HG02943 (cell line): ENCODE measurements around the gene IGF2.

Source experiments
- ATAC-seq: cut with Tn5 transposase; IDR thresholded peaks from one replicate; pipeline ENCODE4 v1.9.1; 2021; ENCODE audit warnings: mild to moderate bottlenecking, low read depth, moderate library complexity; ENCODE audit not compliant: unreplicated experiment

The IGF2 gene

DNA sequence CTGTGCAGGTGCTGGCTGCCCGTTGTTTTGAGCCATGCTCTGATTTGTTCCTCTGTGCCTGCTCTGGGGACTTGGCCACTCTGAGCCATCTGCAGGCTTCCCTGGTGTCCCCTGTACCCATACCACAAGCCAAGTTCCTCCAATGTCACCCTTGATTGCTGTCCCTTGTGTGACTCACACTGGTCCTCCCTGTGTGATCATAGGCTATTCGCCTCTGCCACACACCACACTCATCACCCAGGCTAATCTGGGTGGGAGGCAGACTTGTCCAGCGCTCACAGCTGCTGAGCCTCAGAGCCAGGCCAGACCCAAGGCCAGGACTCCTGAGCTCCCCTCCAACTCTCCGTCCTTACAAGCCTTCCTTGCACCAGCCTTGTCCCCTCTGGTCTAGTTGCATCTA lies 31.7 kb downstream of the IGF2 start:
- ATAC-seq, result no peak

DNA sequence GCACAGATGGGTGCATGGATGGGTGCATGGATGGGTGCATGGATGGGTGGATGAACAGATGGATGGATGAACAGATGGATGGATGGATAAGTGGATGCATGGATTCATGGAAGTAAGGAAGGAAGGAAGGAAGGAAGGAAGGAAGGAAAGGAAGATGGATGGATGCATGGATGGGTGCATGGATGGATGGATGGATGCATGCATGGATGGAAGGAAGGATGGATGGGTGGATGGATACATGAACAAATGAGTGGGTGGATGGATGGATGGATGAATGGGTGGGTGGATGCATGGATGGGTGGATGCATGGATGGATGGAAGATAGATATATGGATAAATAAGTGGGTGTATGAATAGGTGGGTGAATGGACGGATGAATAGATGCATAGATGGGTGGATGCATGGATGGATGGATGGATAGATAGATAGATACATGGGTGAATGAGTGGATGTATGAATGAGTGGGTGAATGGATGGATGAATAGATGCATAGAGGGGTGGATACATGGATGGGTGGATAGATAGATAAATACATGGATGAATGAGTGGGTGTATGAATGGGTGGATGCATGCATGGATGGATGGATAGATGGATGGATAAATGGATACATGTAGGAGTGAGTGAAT lies 32.5 kb downstream of the IGF2 start:
- no peak for ATAC-seq

- ATAC-seq, result no peak
Observed at GRCh38 chr11:2105511-2105910, 33.7 kb downstream of the IGF2 start.

DNA sequence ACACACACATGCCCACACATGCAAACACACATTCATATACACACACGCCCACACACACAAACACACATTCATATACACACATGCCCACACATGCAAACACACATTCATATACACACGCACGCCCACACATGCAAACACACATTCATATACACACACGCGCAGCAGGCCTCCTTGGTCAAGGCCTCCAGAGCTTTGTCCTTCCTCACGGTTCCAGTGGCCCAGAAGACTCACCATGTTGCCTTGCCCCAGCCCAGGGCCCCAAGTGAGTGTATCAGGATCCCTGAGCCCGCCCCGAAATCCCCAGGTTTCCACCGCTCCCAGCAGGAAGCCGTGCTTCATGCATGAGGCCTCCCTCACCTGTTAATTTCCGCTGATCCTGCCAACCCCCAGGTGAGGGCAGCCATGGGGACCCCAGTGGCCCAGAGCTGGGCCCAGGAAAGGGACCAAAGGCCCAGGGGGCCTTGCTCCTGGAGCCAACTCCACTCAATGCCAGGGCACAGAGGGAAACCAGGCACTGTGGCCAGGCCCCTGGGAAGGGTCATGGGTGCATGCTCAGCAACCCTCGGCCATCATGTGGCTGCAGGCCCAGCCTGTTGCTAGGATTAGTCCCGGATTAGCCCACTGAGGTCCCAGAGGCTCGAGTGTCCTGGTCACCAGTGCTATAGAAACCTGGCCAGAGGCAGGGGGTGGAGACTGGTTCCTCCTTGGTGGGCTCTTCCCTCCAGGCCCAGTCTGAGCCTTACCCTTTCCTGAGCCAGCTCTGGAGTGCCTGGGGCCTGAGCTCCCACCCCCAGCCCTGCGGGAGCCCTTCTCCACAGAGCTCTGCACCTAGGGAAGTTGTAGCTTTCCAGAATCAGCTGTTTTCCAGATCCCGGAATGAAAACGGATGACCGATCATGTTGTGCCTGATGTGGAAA lies 34.4 kb downstream of the IGF2 start:
- no peak for ATAC-seq

- no peak for ATAC-seq
Observed at GRCh38 chr11:2103668-2104523, 35.3 kb downstream of the IGF2 start.

GRCh38 chr11:2102883-2103213 lies 36.3 kb downstream of the IGF2 start:
- no peak for ATAC-seq

DNA sequence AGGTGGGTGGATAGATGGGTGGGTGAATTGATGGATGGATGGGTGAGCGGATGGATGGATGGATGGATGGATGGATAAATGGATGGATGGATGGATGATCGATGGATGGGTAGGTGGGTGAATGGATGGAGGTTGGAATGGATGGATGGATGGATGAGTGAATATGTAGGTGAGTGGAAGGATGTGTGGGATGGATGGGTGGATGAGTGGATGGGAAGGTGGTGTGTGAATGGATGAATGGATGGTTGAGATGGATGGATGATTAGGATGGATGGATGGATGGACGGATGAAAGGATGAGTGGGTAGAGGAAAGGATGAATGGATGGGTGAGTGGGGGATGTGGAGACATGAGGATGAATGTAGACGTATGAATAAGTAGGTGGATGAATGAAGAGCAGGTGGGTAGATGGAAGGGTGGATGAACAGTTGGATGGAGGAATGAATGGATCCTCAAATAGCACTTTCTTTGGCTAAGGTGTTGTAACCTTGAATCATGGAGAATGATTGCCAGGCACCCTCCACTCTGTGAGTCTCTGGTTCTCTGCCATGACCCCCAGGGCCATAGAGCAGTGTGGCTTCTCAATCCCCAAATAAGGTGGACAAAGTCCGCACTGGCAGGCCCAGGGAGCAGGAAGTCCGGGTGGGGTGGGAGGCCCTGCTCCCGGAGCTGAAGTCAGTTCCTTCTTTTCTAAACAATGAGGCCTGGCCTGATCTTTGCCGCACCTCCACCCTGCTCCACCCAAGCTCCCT lies 36.9 kb downstream of the IGF2 start:
- ATAC-seq, result no peak

DNA sequence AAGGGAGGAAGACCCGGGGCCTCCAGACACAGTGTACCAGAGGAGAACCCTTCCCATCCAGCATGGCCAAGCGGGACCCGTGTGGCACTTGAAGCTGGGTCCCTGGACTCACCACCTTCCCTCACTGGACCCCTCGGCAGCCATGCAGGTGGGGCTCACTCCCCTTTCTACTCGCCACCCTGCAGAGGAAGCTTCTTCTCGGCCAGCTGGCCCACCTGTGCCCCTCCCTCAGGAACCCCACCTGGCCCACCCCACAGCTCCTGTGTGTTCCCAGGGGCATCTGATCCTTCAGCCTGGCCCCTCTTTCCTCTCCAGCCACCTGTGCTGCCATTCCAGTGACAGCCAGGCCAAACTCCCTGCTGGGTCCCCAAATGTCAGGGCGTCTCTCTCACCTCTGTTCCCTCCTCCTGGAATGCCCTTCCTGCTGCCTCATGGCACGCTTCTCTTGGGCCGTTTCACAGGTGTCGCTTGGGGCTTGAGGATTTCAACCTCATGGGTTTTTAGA lies 38.0 kb downstream of the IGF2 start:
- ATAC-seq, result no peak

DNA sequence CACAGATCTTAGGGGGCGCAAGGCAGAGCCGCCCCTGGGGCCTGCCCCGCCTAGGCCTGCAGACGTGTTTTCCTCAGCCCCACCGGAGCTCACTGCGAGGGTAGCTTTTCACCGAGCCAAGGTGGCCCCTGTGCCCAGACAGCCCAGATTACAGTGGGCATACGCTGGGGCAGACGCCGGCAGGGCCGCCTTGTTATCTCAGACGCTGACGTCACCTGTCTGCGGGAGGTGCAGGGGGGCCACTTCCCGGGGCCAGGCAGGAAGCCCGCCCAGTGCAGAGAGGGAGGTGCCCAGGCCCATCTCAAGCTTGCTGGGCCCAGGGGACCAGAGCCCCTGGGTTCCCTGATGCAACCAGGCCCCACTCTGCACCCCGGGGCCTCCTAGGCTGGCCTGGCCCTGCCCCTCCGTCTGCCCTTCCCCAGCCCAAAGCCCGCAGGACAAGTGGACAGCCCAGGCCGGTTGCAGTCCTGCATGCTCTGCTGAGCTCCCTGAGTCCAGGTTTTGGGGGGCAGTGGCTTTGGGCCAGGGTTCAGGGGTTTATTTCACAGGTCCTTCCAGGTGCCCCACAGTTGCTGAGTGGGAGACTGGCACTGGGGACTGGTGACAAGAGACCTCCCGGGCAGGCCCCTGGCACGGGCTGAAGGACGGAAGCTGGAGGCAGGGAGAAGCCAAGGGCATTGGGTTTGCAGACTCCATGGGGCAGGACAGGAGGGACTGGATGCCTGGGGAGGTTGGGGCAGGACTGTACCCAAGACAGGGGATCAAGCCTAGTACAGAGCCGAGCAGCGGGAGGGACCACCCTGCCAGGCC lies 38.6 kb downstream of the IGF2 start:
- ATAC-seq, result no peak

GRCh38 chr11:2099516-2100349 lies 39.5 kb downstream of the IGF2 start:
- no peak for ATAC-seq

DNA sequence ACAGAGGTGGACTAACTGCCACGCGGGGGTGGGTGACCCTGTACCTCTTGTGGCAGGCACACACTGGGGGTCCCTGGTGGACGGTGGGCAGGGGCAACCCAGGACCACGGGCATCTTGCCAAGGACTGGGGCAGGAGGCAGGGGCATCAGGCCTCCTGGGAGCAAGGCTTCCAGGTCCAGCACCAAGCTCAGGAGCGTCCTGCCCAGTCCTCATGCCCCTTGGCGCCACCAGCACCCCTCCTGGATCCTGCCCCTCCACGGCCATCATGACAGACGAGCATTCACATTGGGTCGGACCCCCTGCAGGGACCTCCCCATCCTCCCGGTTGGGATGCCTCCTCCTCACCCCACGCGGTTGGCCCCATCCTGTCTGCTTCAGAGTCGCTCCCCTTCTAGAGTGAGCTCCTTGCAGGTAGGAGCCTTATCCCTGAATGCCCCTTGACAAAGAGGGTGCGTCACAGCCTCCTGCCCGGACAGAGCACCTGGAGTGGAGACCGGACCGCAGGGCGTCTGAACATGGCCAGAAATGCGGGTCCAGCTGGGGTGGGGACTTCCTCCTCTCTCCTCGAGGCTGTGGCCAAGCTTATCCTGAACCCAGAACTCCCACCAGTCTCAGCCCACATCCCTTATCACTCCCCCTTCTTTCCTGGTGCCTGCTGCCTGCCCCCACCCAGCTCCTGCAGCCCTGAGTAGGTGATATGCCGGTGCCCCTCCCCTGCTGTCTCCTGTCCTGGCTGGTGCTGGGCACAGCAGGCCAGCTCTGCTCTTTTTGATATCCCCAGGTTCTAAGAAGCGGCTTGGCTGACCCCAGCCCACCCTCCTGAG lies 40.3 kb downstream of the IGF2 start:
- no peak for ATAC-seq

DNA sequence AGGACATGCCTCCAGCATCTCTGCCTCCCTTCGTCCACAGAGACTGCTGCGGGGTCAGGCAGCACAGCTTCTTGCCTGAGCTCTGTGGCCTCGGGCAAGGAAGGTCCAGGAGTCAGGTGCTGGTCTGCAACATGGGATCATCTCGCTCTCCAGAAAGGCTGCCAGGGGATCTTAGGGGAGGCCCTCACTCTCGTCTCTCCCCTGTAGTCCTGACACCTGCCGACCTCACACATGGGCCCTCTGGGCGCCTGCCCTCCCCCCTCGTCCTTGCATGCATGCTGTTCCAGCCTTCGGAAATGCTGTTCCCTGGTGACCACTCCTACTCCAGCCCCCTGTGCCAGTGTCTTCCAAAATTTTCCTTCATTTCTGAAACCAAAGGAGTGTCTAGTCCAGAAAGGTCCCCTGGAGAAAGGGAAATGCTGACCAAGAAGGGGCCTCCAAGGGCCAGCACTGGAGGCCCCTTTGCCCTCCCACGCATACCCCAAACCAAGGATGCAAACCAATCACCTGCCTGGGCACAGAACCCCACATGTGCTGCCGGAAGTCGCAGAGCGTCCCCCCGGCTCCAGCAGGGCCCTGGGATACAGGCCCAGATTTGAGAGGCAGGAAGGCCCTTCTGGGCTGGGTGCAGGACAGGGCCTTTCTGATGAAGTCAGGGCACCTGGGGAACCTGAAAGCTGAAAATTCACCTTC lies 41.0 kb downstream of the IGF2 start:
- no peak for ATAC-seq

- ATAC-seq, result no peak
Observed at GRCh38 chr11:2097356-2097997, 41.7 kb downstream of the IGF2 start.

GRCh38 chr11:2096919-2097301 lies 42.3 kb downstream of the IGF2 start:
- no peak for ATAC-seq

- no peak for ATAC-seq
Observed at GRCh38 chr11:2096011-2096918, 42.9 kb downstream of the IGF2 start.

GRCh38 chr11:2095542-2095941 lies 43.6 kb downstream of the IGF2 start:
- ATAC-seq, result no peak
